GM19099 (cell line): Measurements from ENCODE around the gene APBB1.

Experiments used
- POLR2A ChIP-seq: IDR thresholded peaks from 3 replicates; pipeline ENCODE4 v1.6.1; 2011; ENCODE audit warnings: low read depth; ENCODE audit not compliant: insufficient read length; ENCODE audit errors: extremely low read depth

Gene APBB1

GRCh38 chr11:6353367-6353987 is 65.4 kb downstream of the APBB1 start:
- no peak for TF ChIP-seq POLR2A

DNA sequence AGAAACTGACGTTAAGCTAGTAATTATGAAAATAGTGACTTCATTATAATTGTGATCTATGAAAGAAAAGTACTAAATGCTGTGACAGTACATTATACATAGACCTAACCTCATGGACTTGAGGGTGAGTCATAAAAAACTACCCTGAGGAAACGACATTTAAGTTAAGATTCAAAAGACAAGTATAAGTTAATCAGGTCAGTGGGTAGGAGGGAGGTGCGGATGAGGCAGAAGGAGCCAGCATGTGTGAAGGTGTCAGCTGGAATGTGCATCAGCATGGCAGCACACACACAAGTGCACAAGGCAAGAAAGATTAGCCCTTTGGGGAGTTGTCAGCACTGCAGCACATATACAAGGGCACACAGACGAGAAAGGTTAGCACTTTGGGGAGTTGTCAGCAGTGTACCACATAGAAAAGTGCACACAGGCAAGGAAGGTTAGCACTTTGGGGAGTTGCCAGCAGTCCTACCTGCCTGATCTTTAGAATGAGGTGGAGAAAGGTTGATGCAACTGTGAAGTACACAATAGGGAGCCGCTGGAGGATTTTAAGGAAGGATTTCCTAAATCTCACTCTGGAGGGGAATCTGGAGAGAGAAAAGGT is 67.0 kb downstream of the APBB1 start:
- no peak for TF ChIP-seq POLR2A

GRCh38 chr11:6350486-6350885 is 68.4 kb downstream of the APBB1 start:
- TF ChIP-seq POLR2A: no peak

GRCh38 chr11:6350043-6350442 is 68.9 kb downstream of the APBB1 start:
- no peak for TF ChIP-seq POLR2A

DNA sequence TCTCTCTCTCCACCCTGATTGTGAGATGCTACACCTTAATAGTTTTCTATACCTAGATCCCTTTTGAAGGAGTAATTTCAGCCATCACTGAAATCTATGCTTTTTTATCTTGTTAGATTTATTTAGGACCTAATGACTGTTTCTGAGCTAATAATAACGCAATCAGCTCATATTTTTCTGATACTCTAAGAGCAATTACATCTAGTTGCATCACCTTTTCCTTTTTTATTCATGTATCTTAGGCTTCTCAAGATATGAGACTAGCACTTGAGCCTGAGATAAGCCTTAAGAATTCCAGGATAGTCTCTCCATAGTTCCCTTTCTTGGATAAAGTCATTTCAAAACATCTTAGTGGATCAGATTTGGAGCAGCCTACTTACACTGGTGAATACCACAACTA is 73.5 kb downstream of the APBB1 start:
- no peak for TF ChIP-seq POLR2A
